A549 (cell line): ENCODE data around the gene BHLHE23.

ENCODE experiments used
- BHLHE40 ChIP-seq: IDR thresholded peaks from 2 replicates; pipeline ENCODE4 v1.6.1; 2012; ENCODE audit warnings: low read depth, low read length, inconsistent platforms
- CTCF ChIP-seq: fragments of >200 bp; sonication (Bioruptor Twin); formaldehyde crosslinking; IDR thresholded peaks from 3 replicates; pipeline ENCODE4 v1.5.1; 2016
- FOSL2 ChIP-seq, 2 experiments: fragments of 450-650 bp in 1 of 2; fragments of >200 bp in 1 of 2; sonication (Bioruptor Twin) in 1 of 2; formaldehyde crosslinking; IDR thresholded peaks; 2 replicates each; pipeline versions ENCODE4 v1.5.0 to v1.6.1; 2016 to 2020; ENCODE audit warnings: mild to moderate bottlenecking in 1 of 2, moderate library complexity in 1 of 2
- FOXS1 ChIP-seq: fragments of 250-450 bp; sonication (Bioruptor Pico); IDR thresholded peaks from 2 replicates; pipeline ENCODE4 v1.5.0; 2020; ENCODE audit warnings: mild to moderate bottlenecking, moderate library complexity
- HDAC2 ChIP-seq: fragments of 200-600 bp; sonication (generic); IDR thresholded peaks from 2 replicates; pipeline ENCODE4 v1.6.1; 2016
- JUN ChIP-seq, 2 experiments: fragments of >200 bp; sonication (Bioruptor Twin); formaldehyde crosslinking; IDR thresholded peaks; 2 replicates in 1 of 2; 3 replicates in 1 of 2; pipeline ENCODE4 v1.6.1; 2016 to 2017
- JUNB ChIP-seq: fragments of >200 bp; sonication (Bioruptor Twin); formaldehyde crosslinking; IDR thresholded peaks from 2 replicates; pipeline ENCODE4 v1.6.1; 2016
- NR3C1 ChIP-seq: fragments of >200 bp; sonication (Bioruptor Twin); formaldehyde crosslinking; IDR thresholded peaks from 3 replicates; pipeline ENCODE4 v1.6.1; 2017
- POLR2A ChIP-seq: IDR thresholded peaks from 2 replicates; pipeline ENCODE4 v1.6.1; 2012; ENCODE audit warnings: mild to moderate bottlenecking, low read length
- RAD21 ChIP-seq, 2 experiments: fragments of >200 bp in 1 of 2; sonication (Bioruptor Twin) in 1 of 2; formaldehyde crosslinking in 1 of 2; IDR thresholded peaks in 1 of 2; conservative IDR thresholded peaks in 1 of 2; 2 replicates in 1 of 2; 3 replicates in 1 of 2; pipeline ENCODE4 v1.6.1; 2012 to 2018; ENCODE audit warnings: inconsistent platforms in 1 of 2
- RARB ChIP-seq: fragments of 250-450 bp; sonication (Bioruptor Pico); IDR thresholded peaks from 2 replicates; pipeline ENCODE4 v1.8.0; 2021; ENCODE audit warnings: mild to moderate bottlenecking, moderate library complexity
- RFX5 ChIP-seq: fragments of 450-650 bp; IDR thresholded peaks from 2 replicates; pipeline ENCODE4 v1.7.1; 2014; ENCODE audit warnings: antibody characterized with exemption, mild to moderate bottlenecking, moderate library complexity
- TP53 ChIP-seq: fragments of 250-450 bp; sonication (Bioruptor Pico); IDR thresholded peaks from 2 replicates; pipeline ENCODE4 v1.5.0; 2021; ENCODE audit warnings: mild to moderate bottlenecking, moderate library complexity
- ZFP36 ChIP-seq: fragments of 450-650 bp; IDR thresholded peaks from 2 replicates; pipeline ENCODE4 v1.6.1; 2014; ENCODE audit warnings: borderline replicate concordance; ENCODE audit not compliant: partially characterized antibody

GRCh38 chr20:62997417-62998035 lies 9.2 kb downstream of the BHLHE23 start:
- TF ChIP-seq JUN (IDR thresholded peaks at IDR 0.05): no peak
- TF ChIP-seq CTCF: no peak
- no peak for TF ChIP-seq FOXS1 (CRISPR knock-in tag)
- TF ChIP-seq RAD21 (conservative IDR thresholded peaks at IDR 0.05 in 1 of 2, IDR thresholded peaks at IDR 0.05 in 1 of 2): no peak
- TF ChIP-seq POLR2A: no peak
- no peak for TF ChIP-seq BHLHE40
- no peak for TF ChIP-seq RARB (CRISPR knock-in tag)
- TF ChIP-seq NR3C1: no peak
- TF ChIP-seq RFX5: no peak
- TF ChIP-seq FOSL2 (IDR thresholded peaks at IDR 0.05): no peak
- no peak for TF ChIP-seq FOSL2 (CRISPR knock-in tag; IDR thresholded peaks at IDR 0.05)
- TF ChIP-seq JUNB: no peak
- TF ChIP-seq ZFP36: no peak
- TF ChIP-seq HDAC2: no peak
- TF ChIP-seq TP53 (CRISPR knock-in tag): no peak
